Stimulated activated naive CD8-positive, alpha-beta T cell treated with anti-CD3 and anti-CD28 coated beads, Interleukin-15, amount 100 ng/mL, for 72 hours (primary cell): ENCODE data around the gene SERPINB6.
A peak's percentile ranks its signal among the peaks of the same experiment; 100 is the strongest.
"Not testable (repeated sequence)": the region's sequence is repeated elsewhere in the genome, so short reads cannot be mapped to it uniquely, and the experiment has no call there.

Experiments used
- ATAC-seq: fragments of 150-1000 bp; cut with Tn5 transposase; 2 replicates; pipeline ENCODE4 v1.10.0; 2021; ENCODE audit warnings: mild to moderate bottlenecking, moderate library complexity
- DNase-seq, 2 donors: peaks; one replicate each; pipeline ENCODE4 v3.0.0; 2021 to 2022
- H3K27ac Mint-ChIP-seq, 2 donors: one replicate each; pipeline ENCODE4 v1.8.0; 2022; ENCODE audit warnings: mild to moderate bottlenecking in 2 of 2, mixed read lengths in 2 of 2, moderate library complexity in 2 of 2
- H3K27me3 Mint-ChIP-seq: one replicate; pipeline ENCODE4 v1.8.0; 2022; ENCODE audit warnings: mixed read lengths
- H3K4me1 Mint-ChIP-seq: one replicate; pipeline ENCODE4 v1.8.0; 2022; ENCODE audit warnings: mild to moderate bottlenecking, mixed read lengths
- H3K4me3 Mint-ChIP-seq, 2 donors: one replicate each; pipeline ENCODE4 v1.8.0; 2022; ENCODE audit warnings: mild to moderate bottlenecking in 2 of 2, mixed read lengths in 2 of 2, moderate library complexity in 1 of 2
- H3K9me3 Mint-ChIP-seq, 2 donors: one replicate each; pipeline ENCODE4 v1.8.0; 2022; ENCODE audit warnings: mixed read lengths in 2 of 2

The SERPINB6 gene

GRCh38 chr6:2925842-2926747 is 45.3 kb downstream of the SERPINB6 start:
- not testable (repeated sequence) for H3K4me1 Mint-ChIP-seq, H3K27ac Mint-ChIP-seq, ATAC-seq, H3K27me3 Mint-ChIP-seq, DNase-seq, H3K4me3 Mint-ChIP-seq
- peaks cover 7 to 10% of the 10 kb centered on the region in 2 donors for H3K9me3 Mint-ChIP-seq

GRCh38 chr6:2921520-2922115 is 49.7 kb downstream of the SERPINB6 start:
- H3K9me3 Mint-ChIP-seq: peaks cover 0 to 9% of the 10 kb centered on the region in 2 donors
- no peak for DNase-seq

GRCh38 chr6:2920671-2921112 is 50.7 kb downstream of the SERPINB6 start:
- Mint-ChIP-seq H3K4me3 (no peak overlapping the region), H3K4me1 (peaks cover 28% of the 10 kb centered on the region), H3K27ac (peak overlapping the region in 1 of 2 donors; percentile 73), H3K27me3 (no peaks in the 10 kb centered on the region), H3K9me3 (peaks cover 0 to 9% of the 10 kb centered on the region in 2 donors)
- ATAC-seq (no peak), DNase-seq (no peak)

More at GRCh38 chr6:2921520-2922115, 49.7 kb downstream of the SERPINB6 start:
- Mint-ChIP-seq H3K4me3 (no peak overlapping the region), H3K4me1 (peaks cover 28% of the 10 kb centered on the region), H3K27me3 (no peaks in the 10 kb centered on the region), H3K27ac (no peak overlapping the region)
- ATAC-seq: no peak

GRCh38 chr6:2919886-2920285 is 51.5 kb downstream of the SERPINB6 start:
- Mint-ChIP-seq H3K27me3 (no peaks in the 10 kb centered on the region), H3K27ac (no peak overlapping the region), H3K4me1 (peaks cover 28% of the 10 kb centered on the region), H3K9me3 (peaks cover 0 to 9% of the 10 kb centered on the region in 2 donors), H3K4me3 (no peak overlapping the region)
- ATAC-seq (no peak), DNase-seq (no peak)

GRCh38 chr6:2919401-2919800 is 52.0 kb downstream of the SERPINB6 start:
- Mint-ChIP-seq H3K4me3 (peak overlapping the region; percentile 51 to 65), H3K27ac (peak overlapping the region in 1 of 2 donors; percentile 86), H3K27me3 (no peaks in the 10 kb centered on the region), H3K9me3 (peaks cover 0 to 9% of the 10 kb centered on the region in 2 donors), H3K4me1 (peaks cover 28% of the 10 kb centered on the region)
- no peak for DNase-seq
- ATAC-seq: no peak

GRCh38 chr6:2918936-2919335 is 52.4 kb downstream of the SERPINB6 start:
- Mint-ChIP-seq H3K4me1 (peaks cover 28% of the 10 kb centered on the region), H3K27ac (peak overlapping the region in 1 of 2 donors; percentile 86), H3K9me3 (peaks cover 0 to 9% of the 10 kb centered on the region in 2 donors), H3K4me3 (peak overlapping the region; percentile 51 to 65), H3K27me3 (no peaks in the 10 kb centered on the region)
- DNase-seq (no peak), ATAC-seq (peak; percentile 83)

GRCh38 chr6:2917801-2918445 is 53.4 kb downstream of the SERPINB6 start:
- ATAC-seq (no peak), DNase-seq (no peak)
- Mint-ChIP-seq H3K27me3 (no peaks in the 10 kb centered on the region), H3K9me3 (peaks cover 0 to 9% of the 10 kb centered on the region in 2 donors), H3K4me1 (peaks cover 28% of the 10 kb centered on the region), H3K27ac (peak overlapping the region; percentile 62 to 68), H3K4me3 (no peak overlapping the region)

- peak overlapping the region in 1 of 2 donors; percentile 5 for H3K27ac Mint-ChIP-seq
- no peak for ATAC-seq
- peaks cover 0 to 9% of the 10 kb centered on the region in 2 donors for H3K9me3 Mint-ChIP-seq
- DNase-seq: no peak
- no peaks in the 10 kb centered on the region for H3K27me3 Mint-ChIP-seq
- no peak overlapping the region for H3K4me3 Mint-ChIP-seq
- H3K4me1 Mint-ChIP-seq: peaks cover 28% of the 10 kb centered on the region
Measured at GRCh38 chr6:2917065-2917464, 54.3 kb downstream of the SERPINB6 start.

- ATAC-seq (no peak), DNase-seq (no peak)
- Mint-ChIP-seq H3K27me3 (no peaks in the 10 kb centered on the region), H3K27ac (no peak overlapping the region), H3K9me3 (peaks cover 0 to 9% of the 10 kb centered on the region in 2 donors), H3K4me1 (peaks cover 34% of the 10 kb centered on the region), H3K4me3 (no peak overlapping the region)
Measured at GRCh38 chr6:2916158-2916925, 55.0 kb downstream of the SERPINB6 start.

- H3K4me1 Mint-ChIP-seq: peaks cover 44% of the 10 kb centered on the region
- peaks cover 0 to 9% of the 10 kb centered on the region in 2 donors for H3K9me3 Mint-ChIP-seq
- H3K27me3 Mint-ChIP-seq: no peaks in the 10 kb centered on the region
- no peak for ATAC-seq
- DNase-seq: no peak
- no peak overlapping the region for H3K4me3 Mint-ChIP-seq
- H3K27ac Mint-ChIP-seq: no peak overlapping the region
Measured at GRCh38 chr6:2915150-2915549, 56.2 kb downstream of the SERPINB6 start.

- no peak overlapping the region for H3K27ac Mint-ChIP-seq
- no peak overlapping the region for H3K4me3 Mint-ChIP-seq
- DNase-seq (no peak), ATAC-seq (no peak)
- peaks cover 0 to 7% of the 10 kb centered on the region in 2 donors for H3K9me3 Mint-ChIP-seq
- peaks cover 47% of the 10 kb centered on the region for H3K4me1 Mint-ChIP-seq
- no peaks in the 10 kb centered on the region for H3K27me3 Mint-ChIP-seq
Measured at GRCh38 chr6:2914318-2914660, 57.1 kb downstream of the SERPINB6 start.

GRCh38 chr6:2913621-2914317 is 57.6 kb downstream of the SERPINB6 start:
- no peak overlapping the region for H3K4me3 Mint-ChIP-seq

GRCh38 chr6:2911171-2911570 is 60.2 kb downstream of the SERPINB6 start:
- DNase-seq (no peak), ATAC-seq (no peak)
- Mint-ChIP-seq H3K9me3 (peaks cover 0 to 8% of the 10 kb centered on the region in 2 donors), H3K27me3 (no peaks in the 10 kb centered on the region), H3K4me3 (peak overlapping the region in 1 of 2 donors; percentile 29), H3K4me1 (peaks cover 47% of the 10 kb centered on the region), H3K27ac (no peak overlapping the region)

More at GRCh38 chr6:2913621-2914317, 57.6 kb downstream of the SERPINB6 start:
- H3K9me3 Mint-ChIP-seq: peaks cover 0 to 2% of the 10 kb centered on the region in 2 donors
- peaks cover 47% of the 10 kb centered on the region for H3K4me1 Mint-ChIP-seq
- no peak for ATAC-seq
- H3K27me3 Mint-ChIP-seq: no peaks in the 10 kb centered on the region
- no peak for DNase-seq
- H3K27ac Mint-ChIP-seq: no peak overlapping the region

- Mint-ChIP-seq H3K27me3 (no peaks in the 10 kb centered on the region), H3K9me3 (peaks cover 0 to 8% of the 10 kb centered on the region in 2 donors), H3K4me1 (peaks cover 52% of the 10 kb centered on the region), H3K27ac (peak overlapping the region in 1 of 2 donors; percentile 74), H3K4me3 (peak overlapping the region; percentile 5 to 28)
- ATAC-seq: peak; percentile 84
- DNase-seq: peak in 1 of 2 donors; percentile 45
Measured at GRCh38 chr6:2909718-2910117, 61.6 kb downstream of the SERPINB6 start.
